HPDE6-E6E7 (cell line): ENCODE data around the gene UGT2B11.
"Not testable (repeated sequence)": the region's sequence is repeated elsewhere in the genome, so short reads cannot be mapped to it uniquely, and the experiment has no call there.

Experiments
- DNase-seq: peaks from one replicate; pipeline ENCODE4 v3.0.0; 2011; ENCODE audit warnings: missing footprints; ENCODE audit errors: extremely low spot score

The UGT2B11 gene

DNA sequence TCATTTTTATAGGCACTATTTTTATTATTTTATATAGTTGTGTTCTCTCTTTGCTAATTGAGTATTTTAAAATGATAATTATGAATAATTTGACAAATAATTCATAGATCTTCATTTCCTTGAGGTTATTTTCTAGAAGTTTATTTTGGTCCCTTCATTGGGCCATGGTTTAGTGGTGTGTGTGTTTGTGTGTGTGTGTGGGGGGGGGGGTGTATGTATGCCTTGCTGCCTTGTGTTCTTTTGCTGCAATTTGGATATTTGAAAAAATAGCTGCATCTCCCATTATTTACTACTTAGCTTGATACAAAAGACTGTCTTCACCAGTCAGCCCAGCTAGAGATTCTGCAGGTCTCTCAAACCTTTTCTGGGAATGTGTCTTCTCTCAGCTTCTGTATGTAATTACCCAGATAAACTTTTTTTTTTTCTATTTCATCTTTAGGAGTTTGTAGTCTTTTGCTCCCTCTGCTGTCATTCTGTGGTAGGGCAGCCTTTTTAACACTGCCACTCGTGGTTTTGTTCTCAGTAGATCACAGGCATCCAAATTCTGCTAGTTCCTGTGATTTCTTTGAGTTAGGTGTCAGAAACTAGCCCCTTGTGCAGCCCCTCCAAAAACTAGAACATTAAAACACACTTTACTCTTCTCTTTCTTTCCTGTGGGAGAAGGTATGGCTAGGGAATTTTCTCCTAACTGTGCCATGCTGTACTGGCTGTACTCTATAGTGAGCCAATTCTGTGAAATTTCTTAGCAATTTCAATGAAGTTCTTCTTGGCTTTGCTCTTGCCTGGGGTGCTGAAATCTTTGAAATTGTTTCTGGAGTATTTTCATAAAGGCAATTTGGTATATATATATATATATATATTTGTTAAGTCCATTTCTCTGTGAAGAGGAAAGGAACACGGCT, 44.1 kb downstream of the UGT2B11 start:
- DNase-seq, result not testable (repeated sequence)

DNA sequence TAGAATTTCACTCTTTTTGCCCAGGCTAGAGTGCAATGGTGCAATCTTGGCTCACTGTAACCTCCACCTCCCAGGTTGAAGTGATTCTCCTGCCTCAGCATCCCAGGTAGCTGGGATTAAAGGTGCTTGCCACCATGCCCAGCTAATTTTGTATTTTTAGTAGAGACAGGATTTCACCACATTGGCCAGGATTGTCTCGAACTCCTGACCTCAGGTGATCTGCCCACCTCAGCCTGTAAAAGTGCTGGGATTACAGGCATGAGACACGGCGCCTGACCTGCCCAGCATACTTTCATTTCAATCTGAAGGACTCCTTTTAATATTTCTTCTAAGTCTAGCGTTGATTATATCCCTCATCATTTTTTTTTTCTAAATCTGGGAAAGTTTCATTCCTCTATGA, 45.4 kb downstream of the UGT2B11 start:
- not testable (repeated sequence) for DNase-seq

DNA sequence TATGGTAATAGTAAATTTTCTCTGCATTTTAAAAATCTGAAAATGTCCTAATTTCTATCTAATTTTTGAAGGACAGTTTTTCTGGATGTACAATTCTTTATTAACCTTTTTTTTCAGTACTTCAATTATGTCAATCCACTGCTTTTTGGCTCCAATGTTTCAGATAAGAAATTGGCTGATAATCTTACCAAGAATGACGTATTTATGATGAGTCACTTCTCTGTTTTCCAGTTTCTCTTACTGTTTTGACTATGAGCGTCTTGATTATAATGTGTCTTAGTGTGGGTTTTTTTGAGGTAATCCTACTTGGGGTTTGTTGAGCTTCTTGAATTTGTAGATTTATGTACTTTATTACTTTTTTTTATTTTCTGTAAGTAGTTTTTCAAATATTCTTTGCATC, 47.2 kb downstream of the UGT2B11 start:
- no peak for DNase-seq

DNA sequence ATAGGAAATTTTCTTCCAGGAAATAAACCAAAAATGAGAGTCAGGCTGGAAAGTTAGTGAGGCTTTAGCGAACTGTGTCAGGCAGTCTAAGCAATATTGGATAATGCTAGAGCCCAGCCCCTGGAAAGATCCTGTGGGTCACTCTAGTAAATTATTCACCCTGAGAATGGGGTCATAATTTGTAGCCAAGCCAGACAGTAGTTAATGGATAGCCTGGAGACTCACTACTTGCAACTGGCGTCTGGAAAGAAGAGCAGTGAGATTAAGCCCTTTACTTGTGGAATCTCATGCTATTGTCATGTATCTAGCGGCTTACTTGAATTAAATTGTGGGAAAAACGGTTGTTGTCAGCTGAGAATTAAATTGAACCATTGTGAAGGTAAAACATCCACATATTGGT, 48.2 kb downstream of the UGT2B11 start:
- DNase-seq, result not testable (repeated sequence)

DNA sequence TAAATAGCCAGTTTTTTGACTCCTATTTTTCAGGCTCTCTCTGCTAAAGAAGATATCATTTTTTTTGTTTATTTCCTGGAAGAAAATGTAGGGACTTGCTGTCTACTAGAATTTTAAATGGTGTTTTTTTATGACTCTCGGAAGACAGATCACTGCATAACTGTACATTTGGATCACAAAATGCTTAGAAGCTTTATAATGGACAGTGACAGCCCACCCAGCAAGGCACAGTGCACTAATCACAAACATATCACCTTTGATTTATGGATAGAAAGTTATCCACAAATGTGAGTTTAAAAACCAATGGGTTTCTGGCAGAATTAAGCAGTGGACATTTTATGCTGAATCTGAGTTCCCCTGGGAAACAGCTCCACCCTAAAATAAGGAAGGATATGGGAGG, 48.8 kb downstream of the UGT2B11 start:
- not testable (repeated sequence) for DNase-seq

DNA sequence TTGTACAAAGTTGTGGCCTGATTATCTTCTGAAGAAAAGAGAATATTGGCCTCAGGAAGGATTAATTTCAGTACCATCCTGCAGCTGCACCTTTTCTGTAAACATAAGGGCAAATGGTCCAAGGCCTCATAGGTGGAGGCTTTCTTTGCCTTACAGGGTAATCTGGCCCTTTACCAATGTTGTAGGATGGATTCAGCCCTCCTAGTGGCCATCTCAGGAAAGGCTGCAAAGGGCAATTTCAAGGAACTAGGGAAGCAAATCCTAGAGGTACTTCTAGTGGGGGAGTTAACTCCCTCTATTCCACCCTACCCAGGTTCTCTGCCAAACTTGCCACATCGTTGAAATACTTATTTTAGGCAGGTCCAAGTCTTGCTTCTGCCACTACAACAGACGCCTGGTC, 57.6 kb downstream of the UGT2B11 start:
- DNase-seq, result no peak

DNA sequence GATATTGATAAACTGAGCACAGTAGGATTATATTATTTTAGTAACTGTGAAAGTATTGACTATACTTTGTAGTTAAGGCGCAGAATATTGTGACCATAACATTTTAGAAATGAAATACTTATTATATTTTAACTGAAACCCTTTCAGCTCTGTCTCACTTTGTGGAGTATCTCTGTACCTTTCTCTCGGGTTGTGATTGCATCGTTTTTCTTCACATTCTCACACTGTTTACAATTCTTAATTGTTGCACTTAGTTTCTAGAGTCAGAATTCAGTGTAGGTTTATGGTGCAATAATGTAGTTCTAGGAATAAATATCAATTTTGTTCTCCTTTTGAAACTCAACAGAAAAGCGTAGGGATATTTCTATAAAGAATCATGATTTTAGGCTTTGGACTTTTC, 60.5 kb downstream of the UGT2B11 start:
- DNase-seq, result no peak
